GM15510 (cell line): ENCODE measurements around the gene DNMBP.

Experiments
- POLR2A ChIP-seq: IDR thresholded peaks from 3 replicates; pipeline ENCODE4 v1.6.1; 2011; ENCODE audit warnings: borderline replicate concordance; ENCODE audit not compliant: insufficient read length; ENCODE audit errors: extremely low read depth

Gene DNMBP

GRCh38 chr10:99945263-99945662, 64.5 kb downstream of the DNMBP start:
- no peak for TF ChIP-seq POLR2A

DNA sequence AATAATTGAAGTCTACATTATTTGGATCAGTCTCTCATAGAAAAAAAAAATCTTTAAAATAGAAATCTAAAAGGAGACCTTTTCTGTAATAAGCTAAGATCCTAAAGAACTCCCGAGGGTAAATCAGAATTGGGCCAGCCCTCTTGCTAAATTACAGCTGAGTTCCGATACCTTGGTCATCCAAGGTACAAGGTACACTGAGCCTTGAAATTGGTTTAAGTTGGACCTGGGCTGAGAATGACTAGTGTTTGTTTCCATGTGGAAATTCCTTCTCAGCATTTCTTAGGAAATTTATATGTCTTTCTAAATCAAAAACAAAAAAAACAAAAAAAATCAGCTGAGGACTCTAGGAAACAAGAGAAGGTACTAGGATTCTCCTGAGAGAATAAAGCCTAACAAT, 64.9 kb downstream of the DNMBP start:
- no peak for TF ChIP-seq POLR2A

- no peak for TF ChIP-seq POLR2A
Measured at GRCh38 chr10:99943908-99944307, 65.8 kb downstream of the DNMBP start.

DNA sequence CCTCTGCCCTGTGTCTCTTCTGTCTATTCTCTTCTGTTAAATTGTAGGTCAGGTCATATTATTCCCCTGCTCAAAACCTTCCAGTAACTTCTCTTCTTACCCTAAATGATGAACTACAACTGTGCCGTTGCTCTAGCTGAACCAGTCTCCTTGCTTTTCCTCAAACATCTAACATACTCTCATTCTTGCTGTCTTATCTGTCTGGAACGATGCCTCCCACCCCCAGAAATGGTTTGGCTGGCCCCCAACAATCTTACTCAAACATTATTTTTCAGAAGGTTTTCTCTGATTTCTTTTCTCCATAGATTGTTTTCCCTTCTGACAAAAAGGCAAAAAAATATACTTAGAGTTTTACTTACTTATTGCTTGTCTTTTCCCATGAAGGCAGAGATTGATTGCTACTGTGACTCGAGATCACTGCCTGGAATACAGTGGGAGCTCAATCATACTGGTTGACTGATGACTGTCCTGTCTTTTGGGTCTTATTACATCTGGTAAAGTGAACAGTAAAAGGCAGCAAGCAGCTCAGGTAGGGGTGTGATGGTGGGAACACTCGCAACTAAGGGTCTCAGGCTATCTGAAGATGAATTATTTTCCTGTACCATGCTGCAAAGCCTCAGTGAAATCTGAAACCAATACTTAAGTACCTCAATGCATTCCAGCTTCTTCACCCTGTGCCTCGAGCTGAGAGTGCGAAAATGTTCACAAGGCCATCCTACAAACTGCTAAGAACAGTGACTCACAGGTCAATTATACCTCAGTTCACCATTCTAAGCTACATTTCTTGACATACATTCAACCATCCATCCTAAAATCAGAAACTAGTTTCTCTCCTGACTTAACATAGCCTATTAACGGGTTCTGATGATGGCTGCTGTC, 67.6 kb downstream of the DNMBP start:
- no peak for TF ChIP-seq POLR2A

GRCh38 chr10:99938563-99938962, 71.2 kb downstream of the DNMBP start:
- no peak for TF ChIP-seq POLR2A

DNA sequence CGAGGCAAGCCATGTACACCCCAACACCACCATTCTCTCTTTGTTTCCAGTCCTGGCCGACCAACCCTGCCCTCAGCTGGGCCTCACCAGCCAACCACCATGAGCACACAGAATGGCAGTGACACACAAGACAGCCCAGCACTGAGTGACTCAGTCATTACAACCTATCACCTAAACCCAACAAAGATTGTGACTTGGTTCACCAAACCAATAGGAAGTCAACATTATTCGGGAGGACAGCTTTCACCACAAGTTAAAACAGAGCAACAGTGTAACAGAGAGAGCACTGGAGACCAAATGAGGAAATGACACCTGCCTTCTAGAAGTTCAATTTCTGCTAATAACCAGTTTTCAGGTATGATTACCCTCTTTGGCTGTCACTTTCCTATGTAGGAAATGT, 72.1 kb downstream of the DNMBP start:
- TF ChIP-seq POLR2A: no peak

- TF ChIP-seq POLR2A: no peak
Measured at GRCh38 chr10:99930731-99931550, 78.8 kb downstream of the DNMBP start.

- TF ChIP-seq POLR2A: no peak
Measured at GRCh38 chr10:99929360-99929759, 80.4 kb downstream of the DNMBP start.

DNA sequence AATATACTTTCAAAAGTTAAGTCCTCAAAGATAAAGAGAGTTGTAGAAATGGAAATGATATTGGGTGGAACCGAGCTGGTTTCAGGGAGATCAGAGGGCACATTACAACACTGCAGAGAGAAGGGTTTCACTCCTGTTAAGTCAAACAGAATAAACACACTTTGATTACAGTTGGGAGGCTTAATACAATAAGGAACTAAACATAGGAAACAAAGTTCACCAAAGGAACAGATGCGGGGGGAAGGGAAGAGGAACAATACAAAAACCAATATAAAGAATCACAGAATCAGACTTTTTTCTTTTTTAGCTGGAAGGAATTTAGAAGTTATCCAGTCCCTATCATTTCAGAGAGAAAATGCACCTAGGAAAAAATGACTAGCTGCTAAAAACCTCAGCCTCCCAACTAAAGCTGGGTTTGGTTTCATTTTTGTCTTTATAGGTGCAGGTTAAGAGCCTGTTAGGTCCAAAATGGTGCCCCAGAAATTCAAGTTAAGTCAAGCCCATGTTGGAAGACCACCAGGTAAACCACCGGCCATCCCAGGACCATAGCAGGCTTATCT, 81.9 kb downstream of the DNMBP start:
- TF ChIP-seq POLR2A: no peak

- no peak for TF ChIP-seq POLR2A
Measured at GRCh38 chr10:99926925-99927720, 82.6 kb downstream of the DNMBP start.

DNA sequence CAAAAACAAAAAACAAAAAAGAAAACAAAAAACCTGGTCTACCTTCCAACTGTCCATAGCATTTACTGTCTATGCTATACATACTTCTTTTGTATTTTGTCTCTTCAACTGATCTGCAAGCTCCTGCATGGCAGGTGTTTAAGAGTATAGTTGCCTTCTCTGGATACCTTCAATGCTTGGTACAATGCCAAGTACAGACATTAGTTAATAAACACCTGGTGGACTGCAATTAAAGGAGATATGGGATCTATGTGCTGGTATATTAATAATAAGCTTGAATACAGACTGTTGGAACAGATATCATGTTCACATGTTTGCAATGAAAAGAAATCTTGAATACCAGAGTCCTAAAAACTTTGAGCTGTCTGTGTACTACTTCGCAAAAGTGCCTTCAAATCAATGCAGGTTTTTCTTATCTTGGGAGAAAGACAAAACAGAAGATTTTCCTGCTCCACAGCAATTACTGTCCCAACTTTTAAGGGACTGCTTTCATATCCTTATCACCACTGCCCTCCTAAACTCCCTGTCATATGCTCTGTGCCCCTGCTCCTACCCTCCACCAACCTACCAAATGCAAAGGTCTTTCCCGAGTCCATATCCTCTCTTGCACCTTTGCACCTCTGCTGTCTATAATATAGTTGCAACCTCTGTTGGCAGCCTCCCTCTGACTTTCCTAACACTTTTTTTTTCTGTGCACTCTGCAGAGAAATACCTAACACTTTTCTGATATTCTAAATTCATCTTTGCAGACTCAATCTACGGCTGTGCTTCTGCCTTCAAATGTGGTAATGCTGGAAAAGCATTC, 85.1 kb downstream of the DNMBP start:
- no peak for TF ChIP-seq POLR2A

DNA sequence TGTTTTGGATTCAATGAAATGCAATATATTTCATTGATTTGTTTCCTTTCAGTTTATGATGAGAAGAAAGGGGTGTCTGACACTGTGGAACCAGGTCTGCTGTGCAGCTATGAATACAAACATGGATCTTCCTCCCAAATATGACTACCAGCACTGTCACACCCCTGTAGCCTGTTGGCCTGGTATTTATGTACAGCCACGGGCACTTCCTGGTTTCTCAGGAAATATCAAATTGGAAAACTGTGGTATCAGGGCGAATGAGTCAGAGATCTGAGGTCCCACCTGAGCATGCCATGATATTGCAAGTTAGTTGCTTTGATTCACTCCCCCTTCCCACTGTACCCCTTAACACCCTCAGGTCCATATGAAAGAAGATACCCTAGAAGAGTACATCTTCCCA, 87.8 kb downstream of the DNMBP start:
- no peak for TF ChIP-seq POLR2A

DNA sequence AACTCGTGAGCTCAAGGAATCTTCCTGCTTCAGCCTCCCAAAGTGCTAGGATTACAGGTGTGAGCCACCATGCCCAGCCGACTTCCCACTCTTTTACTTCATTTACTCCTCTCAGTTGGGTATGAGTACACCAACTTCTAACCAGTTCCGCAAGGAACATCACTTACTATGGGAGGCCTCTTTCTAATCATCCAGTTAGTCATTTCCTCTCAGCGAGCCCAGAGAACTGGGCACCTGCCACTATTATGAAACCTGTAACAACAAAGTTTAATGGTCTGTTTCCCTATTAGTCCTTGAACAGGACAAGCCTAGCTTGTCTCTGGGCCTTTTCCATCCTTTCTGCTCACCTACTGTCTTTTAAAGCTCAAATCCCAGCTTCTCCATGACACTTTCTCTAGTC, 88.8 kb downstream of the DNMBP start:
- no peak for TF ChIP-seq POLR2A

- no peak for TF ChIP-seq POLR2A
Measured at GRCh38 chr10:99920486-99920885, 89.3 kb downstream of the DNMBP start.
